ENCODE data around the gene RAB14. TPM values are rescaled to one million over a fixed set of nuclear protein-coding genes. Genes with fewer than 3 reads are reported as not detected.

Gene RAB14
- total and polyA plus RNA-seq, 10 of the 15 experiments (the other 5 are each of a cell fraction or from before 2014, with no cell fraction given) = 16.7 to 59.9 (median 25.4) TPM

DNA sequence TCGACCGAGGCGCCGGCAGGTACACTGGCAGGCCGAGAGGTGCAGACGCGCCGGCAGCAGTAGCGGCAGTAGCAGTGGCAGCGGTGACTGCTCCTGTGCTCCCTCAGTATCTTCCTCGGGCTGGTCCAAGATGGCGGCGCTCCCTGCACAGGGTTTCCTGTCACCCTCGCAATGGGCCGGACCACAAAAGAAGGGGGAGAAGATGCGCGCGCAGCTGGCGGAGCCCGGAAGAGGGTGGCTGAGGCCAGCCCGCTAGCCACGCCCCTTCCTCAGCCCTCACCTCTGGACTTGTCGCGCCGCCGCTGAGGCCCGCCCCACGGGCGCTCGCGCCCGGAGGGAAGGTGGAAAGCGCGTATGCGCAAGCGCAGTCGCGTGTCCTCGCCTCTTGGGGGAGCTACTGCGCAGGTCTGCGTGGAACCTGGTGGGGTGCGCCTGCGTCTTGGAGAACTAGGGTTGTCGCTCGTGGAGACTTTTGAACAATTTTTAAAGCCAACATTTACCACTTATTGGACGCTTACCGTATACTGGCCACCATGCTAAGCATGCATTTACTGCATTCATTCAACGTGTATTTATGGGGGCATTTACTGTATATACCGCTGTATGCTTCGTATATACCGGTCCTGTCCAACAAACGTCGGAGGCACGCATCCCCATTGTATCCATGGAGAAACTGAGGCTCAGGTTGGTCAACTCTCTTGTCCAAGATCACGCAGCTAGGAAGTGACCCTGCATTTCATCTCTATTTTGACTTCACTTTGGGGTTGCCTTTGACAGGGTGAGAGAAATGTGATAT lies at the start of gene RAB14 (continued):
- TF ChIP-seq, protein P1, sequence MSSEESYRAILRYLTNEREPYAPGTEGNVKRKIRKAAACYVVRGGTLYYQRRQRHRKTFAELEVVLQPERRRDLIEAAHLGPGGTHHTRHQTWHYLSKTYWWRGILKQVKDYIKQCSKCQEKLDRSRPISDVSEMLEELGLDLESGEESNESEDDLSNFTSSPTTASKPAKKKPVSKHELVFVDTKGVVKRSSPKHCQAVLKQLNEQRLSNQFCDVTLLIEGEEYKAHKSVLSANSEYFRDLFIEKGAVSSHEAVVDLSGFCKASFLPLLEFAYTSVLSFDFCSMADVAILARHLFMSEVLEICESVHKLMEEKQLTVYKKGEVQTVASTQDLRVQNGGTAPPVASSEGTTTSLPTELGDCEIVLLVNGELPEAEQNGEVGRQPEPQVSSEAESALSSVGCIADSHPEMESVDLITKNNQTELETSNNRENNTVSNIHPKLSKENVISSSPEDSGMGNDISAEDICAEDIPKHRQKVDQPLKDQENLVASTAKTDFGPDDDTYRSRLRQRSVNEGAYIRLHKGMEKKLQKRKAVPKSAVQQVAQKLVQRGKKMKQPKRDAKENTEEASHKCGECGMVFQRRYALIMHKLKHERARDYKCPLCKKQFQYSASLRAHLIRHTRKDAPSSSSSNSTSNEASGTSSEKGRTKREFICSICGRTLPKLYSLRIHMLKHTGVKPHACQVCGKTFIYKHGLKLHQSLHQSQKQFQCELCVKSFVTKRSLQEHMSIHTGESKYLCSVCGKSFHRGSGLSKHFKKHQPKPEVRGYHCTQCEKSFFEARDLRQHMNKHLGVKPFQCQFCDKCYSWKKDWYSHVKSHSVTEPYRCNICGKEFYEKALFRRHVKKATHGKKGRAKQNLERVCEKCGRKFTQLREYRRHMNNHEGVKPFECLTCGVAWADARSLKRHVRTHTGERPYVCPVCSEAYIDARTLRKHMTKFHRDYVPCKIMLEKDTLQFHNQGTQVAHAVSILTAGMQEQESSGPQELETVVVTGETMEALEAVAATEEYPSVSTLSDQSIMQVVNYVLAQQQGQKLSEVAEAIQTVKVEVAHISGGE (CRISPR knock-in tag; IDR thresholded peaks at IDR 0.05) = peak; percentile 60
- peak; percentile 63; the same call in 1 of the 2 replicates for TF ChIP-seq CHD2 (IDR thresholded peaks at IDR 0.05; ENCODE audit: borderline replicate concordance, low read depth, low read length)
- TF ChIP-seq YY1 (IDR thresholded peaks at IDR 0.05; ENCODE audit: low read depth, low read length) = peak; percentile 98
- TF ChIP-seq ZNF207 (IDR thresholded peaks at IDR 0.05; ENCODE audit: borderline replicate concordance) = peak; percentile 24; the same call in 1 of the 2 replicates
- TF ChIP-seq MXI1 (IDR thresholded peaks at IDR 0.05; ENCODE audit: low read depth, low read length) = peak; percentile 57; the same call in 1 of the 2 replicates
- TF ChIP-seq, protein P2, sequence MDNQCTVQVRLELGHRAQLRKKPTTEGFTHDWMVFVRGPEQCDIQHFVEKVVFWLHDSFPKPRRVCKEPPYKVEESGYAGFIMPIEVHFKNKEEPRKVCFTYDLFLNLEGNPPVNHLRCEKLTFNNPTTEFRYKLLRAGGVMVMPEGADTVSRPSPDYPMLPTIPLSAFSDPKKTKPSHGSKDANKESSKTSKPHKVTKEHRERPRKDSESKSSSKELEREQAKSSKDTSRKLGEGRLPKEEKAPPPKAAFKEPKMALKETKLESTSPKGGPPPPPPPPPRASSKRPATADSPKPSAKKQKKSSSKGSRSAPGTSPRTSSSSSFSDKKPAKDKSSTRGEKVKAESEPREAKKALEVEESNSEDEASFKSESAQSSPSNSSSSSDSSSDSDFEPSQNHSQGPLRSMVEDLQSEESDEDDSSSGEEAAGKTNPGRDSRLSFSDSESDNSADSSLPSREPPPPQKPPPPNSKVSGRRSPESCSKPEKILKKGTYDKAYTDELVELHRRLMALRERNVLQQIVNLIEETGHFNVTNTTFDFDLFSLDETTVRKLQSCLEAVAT (IDR thresholded peaks at IDR 0.05) = peak; percentile 50; the same call in 1 of the 2 replicates
- peak; percentile 79 for TF ChIP-seq NRF1 (conservative IDR thresholded peaks at IDR 0.05; ENCODE audit: low read depth, low read length)
- peak; percentile 48; the same call in 1 of the 2 replicates for TF ChIP-seq CREB1 (IDR thresholded peaks at IDR 0.05; ENCODE audit: low read depth)
- TF ChIP-seq, protein P3, sequence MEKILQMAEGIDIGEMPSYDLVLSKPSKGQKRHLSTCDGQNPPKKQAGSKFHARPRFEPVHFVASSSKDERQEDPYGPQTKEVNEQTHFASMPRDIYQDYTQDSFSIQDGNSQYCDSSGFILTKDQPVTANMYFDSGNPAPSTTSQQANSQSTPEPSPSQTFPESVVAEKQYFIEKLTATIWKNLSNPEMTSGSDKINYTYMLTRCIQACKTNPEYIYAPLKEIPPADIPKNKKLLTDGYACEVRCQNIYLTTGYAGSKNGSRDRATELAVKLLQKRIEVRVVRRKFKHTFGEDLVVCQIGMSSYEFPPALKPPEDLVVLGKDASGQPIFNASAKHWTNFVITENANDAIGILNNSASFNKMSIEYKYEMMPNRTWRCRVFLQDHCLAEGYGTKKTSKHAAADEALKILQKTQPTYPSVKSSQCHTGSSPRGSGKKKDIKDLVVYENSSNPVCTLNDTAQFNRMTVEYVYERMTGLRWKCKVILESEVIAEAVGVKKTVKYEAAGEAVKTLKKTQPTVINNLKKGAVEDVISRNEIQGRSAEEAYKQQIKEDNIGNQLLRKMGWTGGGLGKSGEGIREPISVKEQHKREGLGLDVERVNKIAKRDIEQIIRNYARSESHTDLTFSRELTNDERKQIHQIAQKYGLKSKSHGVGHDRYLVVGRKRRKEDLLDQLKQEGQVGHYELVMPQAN (conservative IDR thresholded peaks at IDR 0.05) = 0 out of 2 replicates have a peak, but pooled peaks have one; percentile 35
- 0 out of 3 replicates have a peak, but pooled peaks of 1 of the 2 experiments have one; percentile 43 for TF ChIP-seq EGR1 (IDR thresholded peaks at IDR 0.05; ENCODE audit: borderline replicate concordance in 1 of 2, low read depth in 2 of 2, low read length in 2 of 2)
- peak; percentile 44 for TF ChIP-seq HCFC1 (IDR thresholded peaks at IDR 0.05; ENCODE audit: low read length)
- TF ChIP-seq, protein P4, sequence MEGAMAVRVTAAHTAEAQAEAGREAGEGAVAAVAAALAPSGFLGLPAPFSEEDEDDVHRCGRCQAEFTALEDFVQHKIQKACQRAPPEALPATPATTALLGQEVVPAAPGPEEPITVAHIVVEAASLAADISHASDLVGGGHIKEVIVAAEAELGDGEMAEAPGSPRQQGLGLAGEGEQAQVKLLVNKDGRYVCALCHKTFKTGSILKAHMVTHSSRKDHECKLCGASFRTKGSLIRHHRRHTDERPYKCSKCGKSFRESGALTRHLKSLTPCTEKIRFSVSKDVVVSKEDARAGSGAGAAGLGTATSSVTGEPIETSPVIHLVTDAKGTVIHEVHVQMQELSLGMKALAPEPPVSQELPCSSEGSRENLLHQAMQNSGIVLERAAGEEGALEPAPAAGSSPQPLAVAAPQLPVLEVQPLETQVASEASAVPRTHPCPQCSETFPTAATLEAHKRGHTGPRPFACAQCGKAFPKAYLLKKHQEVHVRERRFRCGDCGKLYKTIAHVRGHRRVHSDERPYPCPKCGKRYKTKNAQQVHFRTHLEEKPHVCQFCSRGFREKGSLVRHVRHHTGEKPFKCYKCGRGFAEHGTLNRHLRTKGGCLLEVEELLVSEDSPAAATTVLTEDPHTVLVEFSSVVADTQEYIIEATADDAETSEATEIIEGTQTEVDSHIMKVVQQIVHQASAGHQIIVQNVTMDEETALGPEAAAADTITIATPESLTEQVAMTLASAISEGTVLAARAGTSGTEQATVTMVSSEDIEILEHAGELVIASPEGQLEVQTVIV (IDR thresholded peaks at IDR 0.05; ENCODE audit: borderline replicate concordance, partially characterized antibody) = no peak
- TF ChIP-seq MTA2 (IDR thresholded peaks at IDR 0.05; ENCODE audit: low read depth) = peak; percentile 83
- TF ChIP-seq SIN3A (IDR thresholded peaks at IDR 0.05; ENCODE audit: low read depth, low read length) = peak; percentile 59; the same call in 1 of the 2 replicates
- TF ChIP-seq BMI1 (IDR thresholded peaks at IDR 0.05; ENCODE audit: borderline replicate concordance) = no peak
- no peak for TF ChIP-seq ZBED1 (IDR thresholded peaks at IDR 0.05; ENCODE audit: borderline replicate concordance)
- TF ChIP-seq SMC3 (IDR thresholded peaks at IDR 0.05; ENCODE audit: borderline replicate concordance, low read length) = no peak
- no peak; the same call in 1 of the 2 replicates for TF ChIP-seq PAX5 (IDR thresholded peaks at IDR 0.05; ENCODE audit: borderline replicate concordance, low read depth, low read length)
- no peak for TF ChIP-seq TCF3 (IDR thresholded peaks at IDR 0.05; ENCODE audit: borderline replicate concordance, insufficient read depth, low read depth, low read length)
- no peak for TF ChIP-seq CBX5 (IDR thresholded peaks at IDR 0.05; ENCODE audit: low read depth)
